NB4 (cell line): Measurements from ENCODE around the gene RBM38.

Source experiments
- DNase-seq: peaks from one replicate; pipeline ENCODE4 v3.0.0; 2010; ENCODE audit warnings: low read depth
- H3K4me3 ChIP-seq: one replicate; pipeline ENCODE4 v1.5.1; 2011; ENCODE audit warnings: mild to moderate bottlenecking, low read depth, low read length, moderate library complexity
- CTCF ChIP-seq: IDR thresholded peaks from one replicate; pipeline ENCODE4 v1.5.1; 2012; ENCODE audit warnings: low read depth, low read length
- MAX ChIP-seq: IDR thresholded peaks from 2 replicates; pipeline ENCODE4 v1.6.1; 2011; ENCODE audit warnings: low read depth, low read length
- MYC ChIP-seq: IDR thresholded peaks from 2 replicates; pipeline ENCODE4 v1.6.1; 2011; ENCODE audit warnings: low read depth, low read length
- POLR2A ChIP-seq: IDR thresholded peaks from 2 replicates; pipeline ENCODE4 v1.6.1; 2011; ENCODE audit warnings: mild to moderate bottlenecking; ENCODE audit not compliant: insufficient read length; ENCODE audit errors: extremely low read depth

RBM38 gene

GRCh38 chr20:57456116-57456515 is 64.9 kb downstream of the RBM38 start:
- no peak for DNase-seq
- no peak overlapping the region for H3K4me3 ChIP-seq
- TF ChIP-seq MYC = no peak
- no peak for TF ChIP-seq CTCF
- no peak for TF ChIP-seq POLR2A
- TF ChIP-seq MAX = no peak

- no peak for TF ChIP-seq MAX
- TF ChIP-seq POLR2A = no peak
- no peak for TF ChIP-seq MYC
- no peak for TF ChIP-seq CTCF
- no peak overlapping the region for H3K4me3 ChIP-seq
- DNase-seq = peak; percentile 47
Observed at GRCh38 chr20:57457243-57458095, 66.3 kb downstream of the RBM38 start.

DNA sequence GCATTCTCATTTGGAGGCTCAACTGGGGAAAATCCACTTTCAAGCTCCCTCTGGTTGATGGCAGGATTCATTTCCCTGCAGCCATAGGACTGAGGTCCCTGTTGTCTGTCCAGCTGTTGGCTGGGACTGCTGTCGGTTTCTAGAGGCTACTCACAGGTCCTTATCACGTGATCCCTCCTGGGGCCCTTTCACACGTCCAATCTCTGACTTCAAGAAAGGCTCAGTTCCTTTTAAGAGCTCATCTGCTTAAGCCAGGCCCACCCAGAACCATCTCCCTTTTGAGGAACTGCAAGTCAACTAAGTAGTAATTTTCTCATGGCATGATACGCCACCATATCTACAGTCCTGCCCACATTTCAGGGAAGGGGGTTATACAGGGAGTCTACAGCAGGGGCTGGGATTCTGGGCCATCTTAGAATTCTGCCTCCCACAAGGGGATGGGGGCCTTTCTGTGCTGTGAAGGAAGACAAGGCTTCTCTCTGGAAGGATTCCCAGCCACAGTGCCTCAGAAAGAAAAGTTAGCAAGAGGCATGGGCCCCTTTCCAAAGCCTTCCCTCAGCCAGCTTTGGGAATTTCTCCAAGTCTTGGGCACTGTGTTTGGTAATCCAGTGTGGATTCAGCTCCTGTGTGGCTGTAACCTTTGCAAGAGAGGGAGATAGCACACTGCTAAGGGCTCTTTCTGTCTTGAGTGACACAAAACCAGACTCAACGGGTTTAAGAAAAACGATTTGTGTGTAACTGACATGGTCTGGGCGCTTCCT is 67.4 kb downstream of the RBM38 start:
- peak; percentile 46 for DNase-seq
- TF ChIP-seq MAX (no peak), CTCF (no peak), POLR2A (no peak), MYC (no peak)
- H3K4me3 ChIP-seq = no peak overlapping the region
